ENCODE measurements around the gene CDK5R2.

CDK5R2 gene

DNA sequence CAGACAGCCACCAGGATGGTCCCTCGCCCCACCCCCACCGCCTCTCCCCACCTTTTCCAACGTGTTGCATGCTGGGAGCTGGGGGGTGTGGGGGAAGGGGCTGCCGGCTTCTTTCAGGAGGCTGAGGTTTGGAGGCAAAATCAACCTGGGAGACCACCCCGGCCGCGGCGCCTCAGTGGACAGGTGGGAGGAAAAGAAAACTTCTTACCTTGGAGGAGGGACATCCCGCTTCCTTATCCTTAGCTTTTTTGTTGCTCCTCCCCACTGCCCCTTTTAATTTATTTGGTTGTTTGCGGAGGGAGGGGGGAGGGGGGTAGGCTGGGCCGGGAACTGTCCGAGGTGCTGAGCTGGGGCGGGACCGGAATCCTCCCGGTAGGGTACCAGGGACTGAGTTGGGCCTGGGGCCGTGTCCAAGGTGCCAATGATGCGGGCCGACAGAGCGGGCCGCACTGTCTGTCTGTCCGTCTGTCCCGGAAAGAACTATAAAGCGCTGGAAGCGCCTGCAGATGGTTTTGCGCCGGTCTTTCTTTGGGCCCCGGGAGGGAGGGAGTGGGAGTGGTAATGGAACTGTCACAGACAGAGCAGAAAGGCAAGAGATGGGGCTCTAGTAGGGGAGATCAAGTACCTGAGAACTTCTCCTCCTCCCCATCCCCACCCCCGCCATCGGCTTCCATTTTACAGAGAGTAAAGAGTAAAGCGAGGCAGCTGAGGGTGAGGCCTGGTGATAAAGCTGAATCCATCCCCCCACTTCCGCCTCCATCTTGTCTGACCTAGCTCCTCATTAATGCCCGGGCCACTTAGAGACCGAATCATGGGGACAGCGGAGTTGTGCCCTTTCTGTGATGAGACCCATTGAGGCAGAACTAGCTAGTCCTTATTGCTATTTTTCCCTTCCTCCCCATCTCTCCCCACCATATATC is 2.4 kb downstream of the CDK5R2 start:
- DNase-seq (ENCODE audit: low read depth): no peak

DNA sequence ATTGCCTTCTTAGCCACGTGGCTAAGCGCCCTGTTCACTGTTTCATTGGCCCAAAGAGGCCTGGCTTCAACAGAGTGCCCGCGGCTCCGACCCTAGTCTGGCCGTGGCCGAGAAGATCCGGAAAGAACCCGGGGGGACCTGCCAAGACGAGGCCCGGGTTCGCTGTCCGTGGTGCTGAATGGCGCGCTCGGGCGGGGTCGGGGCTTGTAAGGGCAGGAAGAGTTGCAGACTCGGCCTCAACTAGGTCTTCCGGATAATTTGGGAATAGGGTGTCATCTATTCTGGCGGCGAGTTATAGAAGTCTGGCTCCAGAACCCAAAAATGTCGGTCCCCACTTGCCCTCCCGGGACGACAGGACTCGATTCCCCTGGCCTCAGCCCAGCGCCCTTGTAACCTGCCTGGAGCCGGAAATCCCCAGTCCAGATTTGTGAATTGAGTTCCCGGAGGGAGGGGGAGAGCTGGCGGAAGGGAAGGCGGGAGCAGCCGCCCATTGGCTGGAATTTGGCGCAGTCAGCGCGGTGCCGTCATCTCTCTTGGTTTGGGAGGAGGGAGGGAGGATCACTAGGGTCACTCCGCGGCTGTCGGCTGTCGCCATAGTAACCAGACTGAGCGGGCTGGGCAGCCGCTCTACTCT is 3.5 kb downstream of the CDK5R2 start:
- peak; percentile 18 for DNase-seq (ENCODE audit: low read depth)

DNA sequence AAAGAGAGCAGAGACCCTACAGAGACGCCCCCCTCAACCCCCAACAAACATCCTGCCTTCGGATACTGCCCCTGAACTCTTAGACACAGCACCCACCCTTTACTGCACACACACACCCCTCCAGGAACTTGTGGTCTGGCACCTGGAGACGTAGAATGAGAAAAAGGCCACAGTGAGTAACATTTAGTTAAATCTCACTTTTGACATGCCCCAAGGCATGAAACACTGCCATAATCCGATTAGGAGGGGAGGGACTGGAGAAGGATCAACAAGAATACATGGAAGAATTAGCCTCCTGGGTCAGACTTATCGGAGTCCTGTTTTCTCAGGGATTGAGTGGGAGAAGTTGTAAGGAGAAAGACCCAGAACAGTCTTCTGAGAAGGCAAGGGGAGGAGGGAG is 4.1 kb downstream of the CDK5R2 start:
- no peak for DNase-seq (ENCODE audit: low read depth)

DNA sequence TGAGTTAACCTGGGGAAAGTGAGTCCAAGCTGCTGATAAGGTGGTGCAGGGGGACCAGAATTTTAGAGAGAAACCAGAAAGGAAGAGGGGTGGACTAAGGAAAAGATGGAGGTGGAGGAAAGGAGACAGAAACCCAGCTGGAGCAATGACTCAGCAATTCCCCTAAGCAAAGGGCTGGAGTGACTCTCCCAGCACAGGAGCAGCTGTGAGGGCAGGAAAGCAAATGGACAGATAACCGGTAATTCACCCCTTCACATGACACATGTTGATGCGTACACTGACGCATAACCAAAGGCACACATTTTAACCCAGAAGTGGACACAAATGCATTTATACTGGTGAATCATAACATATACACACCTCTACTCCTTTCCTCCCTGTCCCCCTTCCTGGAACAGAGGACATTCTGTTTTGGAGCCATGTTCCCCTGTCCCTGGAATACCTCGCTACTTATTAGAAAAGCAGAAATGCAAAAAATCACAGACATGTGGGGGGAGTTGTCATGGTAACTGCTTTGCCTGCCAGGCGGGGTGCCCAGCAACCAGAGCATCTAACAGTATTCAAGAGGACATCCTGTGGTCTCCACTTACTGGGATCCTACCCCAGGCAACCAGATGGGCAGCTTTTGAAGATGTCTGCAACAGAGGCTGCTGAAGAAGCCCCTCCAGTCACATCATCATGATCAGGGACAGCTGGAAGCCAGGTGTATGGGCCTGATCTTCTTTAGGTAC is 4.7 kb downstream of the CDK5R2 start:
- DNase-seq (ENCODE audit: low read depth): no peak

DNA sequence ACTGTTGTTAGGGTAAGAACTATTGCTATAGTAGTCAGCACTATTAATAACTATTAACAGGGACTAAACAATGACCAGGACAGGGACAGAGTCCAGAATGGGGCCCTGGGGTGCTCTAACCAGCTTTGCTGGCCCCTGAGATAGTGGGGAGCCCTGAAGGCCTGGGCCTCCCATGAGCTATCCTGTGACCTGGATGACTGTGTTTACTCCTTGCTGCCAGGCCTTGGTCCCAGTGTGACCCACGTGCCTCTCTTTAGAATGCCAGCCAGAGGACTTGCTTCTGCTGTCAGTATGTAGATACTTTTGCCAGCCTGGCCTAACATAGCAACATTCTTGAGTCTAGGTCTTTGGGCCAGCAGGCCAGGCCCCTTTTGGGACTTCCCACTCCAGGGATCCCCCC is 11.4 kb downstream of the CDK5R2 start:
- DNase-seq (ENCODE audit: low read depth): no peak

DNA sequence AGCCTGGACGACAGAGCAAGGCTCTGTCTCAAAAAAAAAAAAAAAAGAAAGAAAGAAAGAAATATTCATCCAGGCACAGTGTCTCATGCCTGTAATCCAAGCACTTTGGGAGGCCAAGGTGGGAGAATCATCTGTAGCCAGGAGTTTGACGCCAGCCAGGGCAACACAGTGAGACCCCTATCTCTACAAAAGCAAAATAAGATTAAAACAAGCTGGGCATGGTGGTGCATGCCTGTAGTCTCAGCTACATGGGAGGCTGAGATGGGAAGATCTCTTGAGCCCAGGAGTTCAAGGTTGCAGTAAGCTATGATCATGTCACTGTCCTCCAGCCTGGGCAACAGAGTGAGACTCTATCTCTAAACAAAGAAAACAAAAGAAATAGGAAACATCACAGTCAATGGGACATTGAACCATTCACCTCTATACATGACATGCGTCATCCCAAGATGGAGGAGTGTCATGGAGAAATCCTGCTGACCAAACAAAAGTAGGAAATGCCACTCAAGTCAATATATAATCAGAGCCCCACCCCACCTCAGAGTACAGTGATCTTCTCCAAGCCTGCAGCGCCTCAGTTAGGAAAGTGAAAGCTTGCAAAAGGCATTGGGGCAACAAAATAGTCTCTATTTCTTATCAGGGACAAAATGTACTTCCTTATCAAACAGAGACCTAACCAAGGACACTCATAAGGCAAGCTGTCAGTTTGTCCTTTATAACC is 15.8 kb downstream of the CDK5R2 start:
- DNase-seq (ENCODE audit: low read depth): no peak

DNA sequence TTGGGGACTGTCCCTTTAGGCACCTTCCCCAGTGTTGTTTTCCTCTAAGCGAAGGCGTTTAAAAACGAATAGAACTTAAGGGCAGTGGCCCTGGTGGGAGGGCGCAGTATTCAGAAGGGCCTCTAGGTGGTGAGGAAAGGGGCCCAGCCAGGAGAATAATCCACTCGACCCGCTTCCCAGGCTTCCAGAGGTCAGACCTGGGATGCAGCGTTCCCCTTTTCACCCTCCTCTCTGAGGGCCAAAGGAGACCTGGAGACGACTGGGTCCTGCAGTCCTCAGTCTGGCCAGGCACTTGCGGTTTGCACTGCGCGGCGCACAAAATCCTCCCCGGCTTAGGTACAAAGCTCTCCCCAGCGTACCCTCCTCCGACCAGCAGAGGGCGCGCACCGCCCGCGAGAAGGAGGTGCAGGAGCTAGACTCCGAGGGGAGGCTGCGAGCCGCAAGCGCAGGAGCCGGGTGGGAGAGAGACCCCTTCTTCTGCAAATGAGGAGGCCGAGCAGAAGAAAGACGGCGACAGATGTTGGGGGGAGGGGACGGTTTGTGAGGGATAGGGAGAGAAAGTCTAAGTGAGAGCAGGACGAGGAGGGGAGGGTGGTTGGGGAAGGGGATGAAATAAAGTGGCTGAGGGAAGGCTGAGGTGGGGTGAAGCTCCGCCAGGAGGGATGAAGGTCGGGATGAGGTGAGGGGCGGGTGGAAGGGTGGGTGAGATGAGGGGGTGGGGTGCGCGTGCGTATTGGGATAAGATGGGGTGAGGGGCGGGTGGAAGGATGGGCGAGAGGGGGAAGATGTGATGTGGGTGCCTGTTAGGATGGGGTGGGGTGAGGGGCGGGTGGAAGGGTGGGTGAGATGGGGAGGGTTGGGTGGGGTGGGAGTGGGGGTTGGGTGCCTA is 20.6 kb downstream of the CDK5R2 start:
- DNase-seq (ENCODE audit: low read depth): peak; percentile 33

DNA sequence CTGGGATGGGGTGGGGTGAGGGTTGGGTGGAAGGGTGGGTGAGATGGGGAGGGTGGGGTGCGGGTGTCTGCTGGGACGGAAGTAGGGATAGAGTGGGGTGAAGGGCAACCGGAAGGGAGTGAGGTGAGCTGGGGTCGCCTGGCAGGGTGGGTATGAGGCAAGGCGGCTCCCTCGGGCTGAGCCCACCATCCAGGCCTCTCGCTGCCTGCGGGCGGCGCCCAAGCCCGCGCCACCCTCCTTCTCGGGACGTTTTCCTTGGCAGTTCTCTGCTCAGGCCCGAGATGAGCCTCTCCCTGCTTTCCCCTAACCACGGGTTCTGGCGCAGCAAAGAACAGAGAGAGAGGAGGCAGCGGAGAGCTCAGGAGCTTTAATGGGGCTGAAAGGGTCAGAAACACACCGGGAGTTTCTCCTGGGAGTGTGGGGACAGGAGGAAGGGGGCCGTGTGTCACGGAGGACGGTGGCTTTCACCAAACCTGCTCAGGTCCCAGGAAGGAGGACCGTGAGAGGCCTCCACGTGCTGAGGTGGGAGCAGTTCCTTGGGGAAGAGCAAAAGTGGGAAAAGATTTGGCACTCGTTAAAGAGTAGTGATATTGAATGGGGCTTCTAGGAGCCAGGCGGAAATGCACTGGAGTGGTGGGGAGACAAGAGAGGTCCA is 21.4 kb downstream of the CDK5R2 start:
- DNase-seq (ENCODE audit: low read depth): no peak

DNA sequence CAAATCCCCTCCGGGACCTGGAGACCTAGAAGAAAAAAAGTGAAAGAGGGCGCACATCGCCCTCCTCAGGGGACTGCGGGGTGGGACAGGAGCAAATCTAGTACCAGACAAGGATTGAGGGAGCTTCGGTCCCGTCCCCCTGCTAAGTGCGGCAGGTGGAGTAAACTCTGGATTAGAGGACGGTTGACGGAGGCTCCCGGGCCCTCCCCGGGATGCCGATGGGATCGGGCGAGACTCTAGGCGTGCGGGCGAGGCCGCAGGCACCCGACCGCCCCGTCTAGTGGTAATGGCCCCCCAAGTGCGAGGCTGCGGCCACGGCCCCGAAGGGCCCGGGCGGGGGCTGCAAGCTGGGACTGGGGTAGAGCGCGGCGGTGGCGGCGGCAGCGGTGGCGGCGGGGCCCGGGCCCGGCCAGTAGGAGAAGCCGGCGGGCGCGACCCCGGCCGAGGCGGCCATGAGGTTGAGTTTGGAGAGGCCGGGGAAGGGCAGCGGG is 22.0 kb downstream of the CDK5R2 start:
- DNase-seq (ENCODE audit: low read depth): no peak

DNA sequence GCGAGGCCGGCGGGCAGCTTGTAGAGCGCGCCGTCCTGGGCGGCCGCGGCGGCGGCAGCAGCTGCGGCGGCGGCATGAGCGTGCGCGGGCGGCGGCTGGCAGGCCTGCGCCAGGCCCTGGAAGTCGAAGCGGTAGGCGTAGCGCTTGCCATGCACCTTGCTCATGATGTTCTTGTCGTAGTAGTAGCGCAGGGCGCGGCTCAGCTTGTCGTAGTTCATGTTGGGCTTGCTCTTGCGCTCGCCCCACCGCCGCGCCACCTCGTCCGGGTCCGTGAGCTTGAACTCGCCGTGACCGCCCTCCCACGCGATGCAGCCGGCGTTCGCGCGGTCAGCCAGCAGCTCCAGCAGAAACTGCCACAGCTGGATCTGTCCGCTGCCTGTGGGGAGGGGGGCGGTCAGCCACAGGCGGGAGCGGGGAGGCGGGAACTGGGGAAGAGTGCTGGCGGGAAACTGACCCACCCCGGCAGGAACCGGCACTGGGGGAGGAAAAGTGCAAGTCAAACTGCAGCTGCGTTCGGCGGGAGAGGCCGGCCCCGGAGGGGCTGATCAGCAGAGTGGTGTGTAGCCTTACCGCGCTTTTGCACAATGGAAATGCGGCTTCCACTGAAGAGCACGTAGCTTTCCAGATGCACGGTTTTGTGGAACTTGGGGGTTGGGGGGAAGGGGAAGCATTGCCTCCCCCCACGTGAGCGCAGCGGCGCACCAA is 22.6 kb downstream of the CDK5R2 start:
- no peak for DNase-seq (ENCODE audit: low read depth)

DNA sequence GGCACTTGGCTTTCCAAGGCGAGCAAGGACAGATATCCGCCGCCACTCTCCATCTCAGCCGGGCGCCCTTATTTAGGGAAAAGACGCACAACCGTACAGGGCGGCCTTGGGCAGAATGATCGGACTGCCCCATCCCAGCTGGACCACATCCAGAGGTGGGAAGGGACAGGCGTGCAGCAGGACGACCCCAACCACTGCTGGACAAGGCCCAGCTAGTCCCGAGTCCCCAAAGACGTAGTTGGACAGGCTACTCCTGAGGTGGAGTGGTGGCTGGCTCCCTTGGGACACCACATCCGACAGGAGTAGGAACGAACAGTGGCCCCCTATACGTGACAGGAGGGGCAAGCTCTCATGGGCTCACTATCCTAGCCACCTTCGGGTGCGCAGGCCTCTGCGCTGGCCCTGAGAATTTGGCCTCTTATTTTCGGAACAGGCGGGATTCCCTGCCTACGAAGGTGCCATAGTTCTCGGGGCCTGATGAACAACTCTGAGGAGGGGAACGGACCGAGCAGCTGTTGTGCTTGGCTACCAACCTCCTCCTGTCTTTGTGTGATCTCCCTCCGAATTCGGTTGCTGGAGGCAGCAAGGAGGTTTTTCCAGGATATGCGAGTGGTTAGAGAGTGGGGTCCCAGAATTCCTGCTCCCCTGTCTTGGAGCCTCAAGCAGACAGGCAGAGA is 23.3 kb downstream of the CDK5R2 start:
- no peak for DNase-seq (ENCODE audit: low read depth)

DNA sequence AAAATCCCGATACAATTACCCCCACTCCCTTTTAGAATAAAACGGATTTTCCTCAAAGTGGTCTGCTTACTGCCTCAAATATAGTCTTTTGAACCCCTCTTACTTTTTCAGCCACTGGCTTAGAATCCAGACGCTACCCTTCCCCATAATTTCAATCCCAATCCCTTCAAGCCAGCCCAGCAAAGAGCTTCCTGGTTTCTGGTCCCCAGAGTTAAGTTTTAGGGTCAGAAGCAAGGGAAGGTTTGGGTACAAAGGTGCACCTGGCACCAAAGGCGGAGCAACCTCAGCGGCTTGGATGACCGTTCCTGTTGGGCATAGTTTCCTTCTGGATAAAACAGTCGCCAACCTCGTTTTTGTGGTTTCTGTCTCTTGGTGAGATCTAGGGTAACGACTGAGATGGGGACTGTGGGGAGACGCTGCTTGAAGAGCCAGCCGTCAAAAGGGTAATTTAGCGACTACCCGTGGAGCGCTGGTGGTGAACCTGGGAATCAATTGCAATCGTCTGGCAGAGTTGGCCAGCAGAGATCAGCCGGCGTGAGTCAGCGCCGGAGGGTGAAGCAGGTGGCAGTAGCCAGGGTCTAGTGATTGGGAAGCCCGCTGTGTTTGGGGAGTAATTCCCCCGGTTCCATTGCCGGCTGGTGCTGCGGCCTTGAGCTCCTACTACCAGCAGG is 23.9 kb downstream of the CDK5R2 start:
- DNase-seq (ENCODE audit: low read depth): no peak

DNA sequence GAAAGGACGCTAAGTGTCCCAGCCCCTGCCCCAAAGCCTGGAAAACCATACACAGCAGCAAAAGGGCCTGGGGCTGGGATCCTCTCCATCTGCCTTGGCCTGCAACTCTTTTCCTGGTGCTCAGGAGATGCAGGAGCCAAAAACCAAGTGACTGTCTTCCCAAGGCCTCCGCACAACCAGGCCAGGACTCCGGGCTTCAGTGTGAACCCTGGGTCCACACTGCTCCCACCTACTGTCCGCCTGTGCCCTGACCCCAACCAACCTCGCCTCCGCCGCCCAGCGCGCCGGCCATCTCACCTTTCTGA is 24.4 kb downstream of the CDK5R2 start:
- no peak for DNase-seq (ENCODE audit: low read depth)

DNA sequence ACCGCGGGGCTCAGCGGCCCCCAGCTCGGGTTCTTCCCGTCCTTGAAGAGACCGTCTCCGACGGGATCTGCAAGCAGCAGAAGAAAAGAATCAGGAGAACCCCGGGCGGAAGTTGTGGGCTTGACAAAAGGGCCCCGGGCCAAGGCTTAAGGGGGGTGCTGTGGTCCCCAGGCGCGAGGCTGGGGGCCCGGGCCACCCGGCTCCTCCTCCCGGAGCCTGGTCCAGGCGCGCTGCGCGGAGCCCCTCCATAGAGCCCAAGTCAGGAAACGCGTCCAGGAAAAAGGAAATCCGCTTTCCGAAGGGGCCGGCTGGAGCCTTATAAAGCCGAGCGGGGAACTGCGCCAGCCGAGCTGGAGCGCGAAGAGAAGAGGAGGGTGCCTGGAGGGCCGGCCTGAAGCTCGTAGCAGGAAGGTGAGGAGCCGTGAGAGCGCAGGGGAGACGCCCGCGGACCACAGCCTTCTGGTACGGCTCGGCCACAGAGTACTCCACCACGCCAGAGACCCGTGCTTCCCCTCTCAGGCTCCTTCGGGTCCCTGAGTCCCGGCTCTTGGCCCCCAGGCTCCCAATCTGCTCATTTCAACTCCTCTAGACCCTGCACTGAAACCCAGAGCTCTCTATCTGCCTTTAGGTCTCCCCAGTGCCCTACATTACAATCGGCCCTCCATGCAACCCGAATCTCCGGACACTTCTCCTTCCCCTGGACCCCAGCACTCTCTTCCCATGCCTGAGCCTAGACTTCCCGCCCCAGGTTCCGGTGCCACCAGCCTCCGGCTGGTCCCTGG is 25.0 kb downstream of the CDK5R2 start:
- no peak for DNase-seq (ENCODE audit: low read depth)

DNA sequence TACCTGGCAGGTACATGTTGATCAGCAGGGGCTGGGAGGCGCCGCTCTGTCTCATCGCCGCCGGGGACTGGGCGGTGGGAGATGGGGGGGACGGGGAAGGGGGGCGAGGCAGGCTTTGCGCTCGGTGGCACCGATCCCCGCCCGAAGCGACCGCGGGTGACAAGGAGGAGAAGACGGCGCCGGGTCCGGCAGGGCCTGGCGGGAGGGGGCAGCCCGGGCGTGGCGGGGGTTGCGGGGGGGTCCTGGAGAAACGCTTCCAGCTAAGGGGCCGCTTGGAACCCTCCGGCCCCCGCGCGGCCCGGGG is 25.5 kb downstream of the CDK5R2 start, which contains the start of gene FEV:
FEV (minus strand) TSS at position 164 of the 304 bp plus-strand sequence; CDS start at position 55, 109 bp downstream.
- DNase-seq (ENCODE audit: low read depth): no peak

DNA sequence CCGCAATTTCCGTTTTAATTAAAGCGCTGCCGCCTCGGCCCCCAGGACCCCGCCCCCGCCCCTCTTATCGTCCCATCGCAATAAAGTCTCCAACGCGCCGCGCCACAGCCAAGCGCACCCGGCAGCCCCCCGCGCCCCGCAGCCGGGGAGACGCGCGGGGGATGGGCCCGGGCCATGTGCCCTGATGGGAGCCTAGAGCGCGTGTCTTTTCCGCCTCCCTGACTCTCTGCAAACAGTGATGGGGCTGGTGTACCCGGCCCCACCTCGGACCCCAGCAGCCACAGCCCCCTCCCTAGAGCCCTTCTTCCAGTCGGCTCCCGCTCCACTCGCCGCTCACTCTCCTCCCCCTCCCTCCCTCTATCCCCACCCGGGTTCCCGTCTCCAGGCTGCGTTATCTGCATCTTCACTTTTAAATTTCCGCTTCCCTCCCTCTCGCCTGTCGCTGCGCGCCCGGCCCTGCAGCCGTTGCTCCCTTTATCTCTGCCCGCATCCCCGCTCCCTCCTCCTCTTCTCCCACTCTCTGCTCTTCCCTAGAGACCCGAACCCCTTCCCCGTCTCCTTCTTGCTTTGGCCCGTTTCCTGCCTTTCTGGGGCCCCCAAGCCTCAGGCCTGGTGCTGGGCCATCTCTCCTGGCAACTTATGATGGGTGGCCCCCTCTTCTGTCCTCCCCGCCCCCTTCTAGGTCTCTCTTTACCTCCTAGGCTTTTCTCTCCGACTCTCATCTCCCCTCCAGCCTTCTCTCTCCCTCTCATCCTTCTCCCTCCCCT is 26.0 kb downstream of the CDK5R2 start:
- DNase-seq (ENCODE audit: low read depth): no peak

DNA sequence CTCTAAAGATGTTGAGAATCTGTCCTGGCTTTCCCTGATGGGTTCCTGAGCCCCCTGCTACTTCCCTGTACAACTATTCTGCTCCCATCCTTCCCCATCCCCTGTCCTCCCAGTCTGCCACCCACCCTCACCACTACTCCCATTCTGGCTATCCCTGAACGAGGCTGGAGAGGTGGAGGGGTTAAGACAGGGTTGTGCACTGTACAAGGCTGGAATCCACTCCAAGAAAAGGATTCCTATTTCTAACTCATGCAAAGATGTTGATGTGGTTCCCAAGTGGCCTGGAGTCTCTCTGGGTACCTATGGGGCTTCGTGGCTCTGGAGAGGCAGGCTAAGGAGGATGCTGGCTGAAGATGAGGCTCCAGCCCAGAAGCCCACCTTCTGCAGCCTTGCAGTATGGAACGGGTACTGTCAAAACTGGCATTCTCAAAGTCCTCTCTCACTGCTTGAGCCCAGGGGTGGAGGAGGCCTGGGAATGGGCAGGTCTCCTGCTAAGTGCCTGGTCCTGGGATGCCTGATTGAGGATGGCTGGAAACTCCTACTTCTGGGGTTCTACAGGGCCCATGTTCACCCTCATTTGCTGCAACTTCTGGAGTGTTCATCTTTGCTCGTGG is 26.8 kb downstream of the CDK5R2 start:
- no peak for DNase-seq (ENCODE audit: low read depth)
